ENCODE results near the gene HLA-DMA.

- no peak for TF ChIP-seq POLR2AphosphoS5 (IDR thresholded peaks at IDR 0.05; ENCODE audit: low read depth, low read length)
- TF ChIP-seq POLR2A (IDR thresholded peaks at IDR 0.05; ENCODE audit: low read depth, low read length) = no peak
- TF ChIP-seq PAX5 (IDR thresholded peaks at IDR 0.05; ENCODE audit: insufficient read depth, low read length, severe bottlenecking) = no peak
- no peak for TF ChIP-seq TAF1 (IDR thresholded peaks at IDR 0.05; ENCODE audit: low read depth, low read length)
- TF ChIP-seq SPI1 (IDR thresholded peaks at IDR 0.05; ENCODE audit: low read depth, low read length) = no peak
- TF ChIP-seq POU2F2 (IDR thresholded peaks at IDR 0.05; ENCODE audit: low read depth, low read length) = no peak
Observed at GRCh38 chr6:32975886-32976285, 23.0 kb upstream of the HLA-DMA start.
